ENCODE measurements around the gene CAPZA1. TPM values are rescaled to one million over a fixed set of nuclear protein-coding genes. Genes with fewer than 3 reads are reported as not detected.

CAPZA1 gene
- total RNA-seq, 1 donor = 159 TPM

GRCh38 chr1:112594208-112594876 is 25.3 kb upstream of the CAPZA1 start:
- no peaks in the 10 kb centered on the region for H3K4me1 ChIP-seq (ENCODE audit: insufficient read depth, low read length)
- no peaks in the 10 kb centered on the region for H3K9me3 ChIP-seq (ENCODE audit: low read depth, low read length)
- no peak overlapping the region for H2AFZ ChIP-seq (ENCODE audit: low read length)
- H3K79me2 ChIP-seq (ENCODE audit: insufficient read depth, low read length) = no peaks in the 10 kb centered on the region
- no peak for TF ChIP-seq CTCF (IDR thresholded peaks at IDR 0.05; ENCODE audit: extremely low read depth, low read depth, low read length)
- H4K20me1 ChIP-seq (ENCODE audit: insufficient read depth, low read length) = no peaks in the 10 kb centered on the region
- no peak overlapping the region for H3K27ac ChIP-seq (ENCODE audit: low read depth, low read length)
- no peak overlapping the region for H3K4me3 ChIP-seq (ENCODE audit: insufficient read depth, low read length)
- no peak overlapping the region for H3K4me2 ChIP-seq (ENCODE audit: insufficient read depth, low read length)
- H3K36me3 ChIP-seq (ENCODE audit: insufficient read depth, low read length) = peaks cover 40% of the 10 kb centered on the region
- H3K27me3 ChIP-seq (ENCODE audit: insufficient read depth, low read length) = no peaks in the 10 kb centered on the region
- no peak for DNase-seq (ENCODE audit: insufficient read length, low spot score, missing footprints)

- no peak for DNase-seq (ENCODE audit: insufficient read length, low spot score, missing footprints)
- no peaks in the 10 kb centered on the region for H3K79me2 ChIP-seq (ENCODE audit: insufficient read depth, low read length)
- no peak overlapping the region for H2AFZ ChIP-seq (ENCODE audit: low read length)
- H3K4me1 ChIP-seq (ENCODE audit: insufficient read depth, low read length) = no peaks in the 10 kb centered on the region
- H3K9me3 ChIP-seq (ENCODE audit: low read depth, low read length) = no peaks in the 10 kb centered on the region
- H3K27me3 ChIP-seq (ENCODE audit: insufficient read depth, low read length) = no peaks in the 10 kb centered on the region
- no peak overlapping the region for H3K4me2 ChIP-seq (ENCODE audit: insufficient read depth, low read length)
- no peak for TF ChIP-seq CTCF (IDR thresholded peaks at IDR 0.05; ENCODE audit: extremely low read depth, low read depth, low read length)
- peaks cover 38% of the 10 kb centered on the region for H3K36me3 ChIP-seq (ENCODE audit: insufficient read depth, low read length)
- H3K4me3 ChIP-seq (ENCODE audit: insufficient read depth, low read length) = no peak overlapping the region
- no peaks in the 10 kb centered on the region for H4K20me1 ChIP-seq (ENCODE audit: insufficient read depth, low read length)
- no peak overlapping the region for H3K27ac ChIP-seq (ENCODE audit: low read depth, low read length)
These were observed 20.2 kb upstream of the CAPZA1 start for GRCh38 chr1:112599477-112599876.

GRCh38 chr1:112603012-112603411 is 16.6 kb upstream of the CAPZA1 start:
- DNase-seq (ENCODE audit: insufficient read length, low spot score, missing footprints) = no peak
- H3K36me3 ChIP-seq (ENCODE audit: insufficient read depth, low read length) = peaks cover 43% of the 10 kb centered on the region
- H3K27me3 ChIP-seq (ENCODE audit: insufficient read depth, low read length) = no peaks in the 10 kb centered on the region
- H3K4me1 ChIP-seq (ENCODE audit: insufficient read depth, low read length) = no peaks in the 10 kb centered on the region
- peaks cover 2% of the 10 kb centered on the region for H3K79me2 ChIP-seq (ENCODE audit: insufficient read depth, low read length)
- TF ChIP-seq CTCF (IDR thresholded peaks at IDR 0.05; ENCODE audit: extremely low read depth, low read depth, low read length) = no peak
- H4K20me1 ChIP-seq (ENCODE audit: insufficient read depth, low read length) = no peaks in the 10 kb centered on the region
- H3K4me2 ChIP-seq (ENCODE audit: insufficient read depth, low read length) = no peak overlapping the region
- no peaks in the 10 kb centered on the region for H3K9me3 ChIP-seq (ENCODE audit: low read depth, low read length)
- no peak overlapping the region for H3K27ac ChIP-seq (ENCODE audit: low read depth, low read length)
- no peak overlapping the region for H3K4me3 ChIP-seq (ENCODE audit: insufficient read depth, low read length)
- no peak overlapping the region for H2AFZ ChIP-seq (ENCODE audit: low read length)

GRCh38 chr1:112603541-112603940 is 16.1 kb upstream of the CAPZA1 start:
- H3K9me3 ChIP-seq (ENCODE audit: low read depth, low read length) = no peaks in the 10 kb centered on the region
- no peaks in the 10 kb centered on the region for H3K27me3 ChIP-seq (ENCODE audit: insufficient read depth, low read length)
- no peak for DNase-seq (ENCODE audit: insufficient read length, low spot score, missing footprints)
- H3K36me3 ChIP-seq (ENCODE audit: insufficient read depth, low read length) = peaks cover 46% of the 10 kb centered on the region
- no peak overlapping the region for H3K4me3 ChIP-seq (ENCODE audit: insufficient read depth, low read length)
- H4K20me1 ChIP-seq (ENCODE audit: insufficient read depth, low read length) = no peaks in the 10 kb centered on the region
- no peaks in the 10 kb centered on the region for H3K4me1 ChIP-seq (ENCODE audit: insufficient read depth, low read length)
- H2AFZ ChIP-seq (ENCODE audit: low read length) = no peak overlapping the region
- no peak overlapping the region for H3K27ac ChIP-seq (ENCODE audit: low read depth, low read length)
- H3K4me2 ChIP-seq (ENCODE audit: insufficient read depth, low read length) = no peak overlapping the region
- no peak for TF ChIP-seq CTCF (IDR thresholded peaks at IDR 0.05; ENCODE audit: extremely low read depth, low read depth, low read length)
- H3K79me2 ChIP-seq (ENCODE audit: insufficient read depth, low read length) = peaks cover 2% of the 10 kb centered on the region

Measured in osteoblast (primary cell).